Testis (tissue), 2 donors: ENCODE results near the gene CCDC157.

Source experiments
- CTCF ChIP-seq, 3 experiments: fragments of 450-650 bp in 2 of 3; fragments of 200-600 bp in 1 of 3; sonication (generic) in 1 of 3; IDR thresholded peaks; one replicate each; pipeline ENCODE4 v1.5.1; 2016 to 2019; ENCODE audit warnings: antibody characterized with exemption in 3 of 3, mild to moderate bottlenecking in 2 of 3, moderate library complexity in 1 of 3
- POLR2A ChIP-seq: fragments of 450-650 bp; IDR thresholded peaks from one replicate; pipeline ENCODE4 v1.6.1; 2017; ENCODE audit warnings: antibody characterized with exemption, mild to moderate bottlenecking, moderate library complexity

DNA sequence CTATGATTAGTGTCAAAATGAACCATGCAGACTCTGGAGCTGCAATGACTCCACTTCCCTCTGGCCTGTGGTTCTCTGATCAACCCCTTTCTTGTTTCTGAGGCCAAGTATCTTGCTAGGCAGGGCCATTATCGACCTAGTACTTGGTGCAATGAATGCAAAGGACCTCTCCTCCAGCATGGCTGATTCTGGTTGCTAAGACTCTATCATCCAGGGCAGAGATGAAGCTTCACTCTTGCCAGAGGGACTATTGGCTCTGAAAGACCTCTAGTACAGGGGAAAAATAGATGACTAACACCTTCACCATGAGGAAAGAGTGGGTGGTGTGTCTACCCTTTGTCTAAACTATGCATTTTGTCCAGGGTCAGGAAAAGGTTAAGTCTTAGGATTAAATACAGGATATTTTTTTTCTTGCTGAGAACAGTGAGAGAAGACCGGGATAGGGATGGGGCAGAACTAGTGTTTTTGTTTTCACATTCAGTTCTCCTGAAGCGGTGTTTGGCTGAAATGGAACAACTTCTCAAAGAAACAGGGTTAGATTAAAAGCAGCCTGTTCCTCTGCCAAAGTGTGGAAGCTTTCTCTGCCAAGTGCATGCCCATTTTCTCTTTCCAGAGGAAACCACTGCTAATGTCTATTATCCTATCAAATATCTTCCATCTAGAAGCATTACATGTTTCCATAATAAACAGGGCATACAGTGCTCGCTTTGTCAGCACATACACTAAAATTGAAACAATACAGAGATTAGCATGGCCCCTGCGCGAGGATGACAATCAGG lies 63.7 kb downstream of the CCDC157 start:
- TF ChIP-seq POLR2A (no peak), CTCF (IDR thresholded peaks at IDR 0.05) (no peak)
